HL-60 (cell line): ENCODE results near the gene PDIA4.

ENCODE experiments used
- DNase-seq, 2 experiments: peaks; one replicate each; pipeline ENCODE4 v3.0.0-alpha.2; 2010 to 2020; ENCODE audit warnings: low read depth in 1 of 2, low spot score in 1 of 2
- H3K27ac ChIP-seq: fragments of 250-450 bp; sonication (Bioruptor Pico); replicated peaks from 2 replicates; pipeline ENCODE4 v1.5.1; 2020; ENCODE audit warnings: mild to moderate bottlenecking, moderate library complexity
- H3K27me3 ChIP-seq: fragments of 250-450 bp; sonication (Bioruptor Pico); 2 replicates; pipeline ENCODE4 v1.5.1; 2021; ENCODE audit warnings: mild to moderate bottlenecking, moderate library complexity; ENCODE audit not compliant: insufficient read depth, poor library complexity, severe bottlenecking
- H3K4me3 ChIP-seq: replicated peaks from 2 replicates; pipeline ENCODE4 v1.5.1; 2011; ENCODE audit warnings: mild to moderate bottlenecking, control low read depth, low read length; ENCODE audit not compliant: insufficient read depth
- GABPA ChIP-seq: IDR thresholded peaks from 2 replicates; pipeline ENCODE4 v1.6.1; 2012; ENCODE audit warnings: low read depth
- POLR2AphosphoS5 ChIP-seq: IDR thresholded peaks from 2 replicates; pipeline ENCODE4 v1.6.1; 2012; ENCODE audit warnings: low read depth
- REST ChIP-seq: IDR thresholded peaks from 2 replicates; pipeline ENCODE4 v1.6.1; 2012; ENCODE audit warnings: low read depth; ENCODE audit not compliant: insufficient replicate concordance
- SPI1 ChIP-seq: IDR thresholded peaks from 2 replicates; pipeline ENCODE4 v1.6.1; 2012; ENCODE audit warnings: low read depth, mild to moderate bottlenecking, borderline replicate concordance
- TF ChIP-seq, protein P1 (sequence below): IDR thresholded peaks from one replicate; pipeline ENCODE4 v1.5.1; 2011; ENCODE audit warnings: low read length, control low read depth, inconsistent platforms; ENCODE audit not compliant: insufficient read depth

PDIA4 gene

DNA sequence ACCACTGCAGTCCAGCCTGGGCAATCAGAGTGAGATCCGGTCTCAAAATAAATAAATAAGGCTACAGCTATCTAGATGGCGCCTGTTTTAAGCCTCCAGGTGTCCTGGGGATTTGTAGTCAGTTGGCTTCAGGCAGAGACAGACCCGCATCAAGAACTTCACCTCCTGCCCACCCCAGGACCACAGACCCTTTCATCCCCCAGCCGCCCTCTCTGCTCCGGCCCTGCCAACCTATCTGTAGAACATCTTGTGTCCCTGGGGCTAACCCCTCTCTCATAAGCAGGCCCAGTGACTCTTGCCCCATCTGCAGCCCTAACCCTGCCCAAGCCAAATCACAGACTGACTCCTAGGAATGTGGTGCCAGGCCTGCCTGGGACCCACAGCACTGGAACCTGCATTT lies 17.9 kb downstream of the PDIA4 start:
- no peaks in the 10 kb centered on the region for H3K27me3 ChIP-seq
- no peak overlapping the region for H3K27ac ChIP-seq
- DNase-seq = no peak
- no peak overlapping the region for H3K4me3 ChIP-seq
- no peak for TF ChIP-seq REST
- TF ChIP-seq GABPA = no peak
- TF ChIP-seq POLR2AphosphoS5 = no peak
- TF ChIP-seq, protein P1, sequence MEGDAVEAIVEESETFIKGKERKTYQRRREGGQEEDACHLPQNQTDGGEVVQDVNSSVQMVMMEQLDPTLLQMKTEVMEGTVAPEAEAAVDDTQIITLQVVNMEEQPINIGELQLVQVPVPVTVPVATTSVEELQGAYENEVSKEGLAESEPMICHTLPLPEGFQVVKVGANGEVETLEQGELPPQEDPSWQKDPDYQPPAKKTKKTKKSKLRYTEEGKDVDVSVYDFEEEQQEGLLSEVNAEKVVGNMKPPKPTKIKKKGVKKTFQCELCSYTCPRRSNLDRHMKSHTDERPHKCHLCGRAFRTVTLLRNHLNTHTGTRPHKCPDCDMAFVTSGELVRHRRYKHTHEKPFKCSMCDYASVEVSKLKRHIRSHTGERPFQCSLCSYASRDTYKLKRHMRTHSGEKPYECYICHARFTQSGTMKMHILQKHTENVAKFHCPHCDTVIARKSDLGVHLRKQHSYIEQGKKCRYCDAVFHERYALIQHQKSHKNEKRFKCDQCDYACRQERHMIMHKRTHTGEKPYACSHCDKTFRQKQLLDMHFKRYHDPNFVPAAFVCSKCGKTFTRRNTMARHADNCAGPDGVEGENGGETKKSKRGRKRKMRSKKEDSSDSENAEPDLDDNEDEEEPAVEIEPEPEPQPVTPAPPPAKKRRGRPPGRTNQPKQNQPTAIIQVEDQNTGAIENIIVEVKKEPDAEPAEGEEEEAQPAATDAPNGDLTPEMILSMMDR = no peak
- TF ChIP-seq SPI1 = no peak

- H3K27ac ChIP-seq = no peak overlapping the region
- no peak overlapping the region for H3K4me3 ChIP-seq
- no peaks in the 10 kb centered on the region for H3K27me3 ChIP-seq
- TF ChIP-seq POLR2AphosphoS5 (no peak), GABPA (no peak), SPI1 (no peak), REST (no peak)
- TF ChIP-seq, protein P1 = no peak
- no peak for DNase-seq
Measured at GRCh38 chr7:149009527-149009926, 18.8 kb downstream of the PDIA4 start.

DNA sequence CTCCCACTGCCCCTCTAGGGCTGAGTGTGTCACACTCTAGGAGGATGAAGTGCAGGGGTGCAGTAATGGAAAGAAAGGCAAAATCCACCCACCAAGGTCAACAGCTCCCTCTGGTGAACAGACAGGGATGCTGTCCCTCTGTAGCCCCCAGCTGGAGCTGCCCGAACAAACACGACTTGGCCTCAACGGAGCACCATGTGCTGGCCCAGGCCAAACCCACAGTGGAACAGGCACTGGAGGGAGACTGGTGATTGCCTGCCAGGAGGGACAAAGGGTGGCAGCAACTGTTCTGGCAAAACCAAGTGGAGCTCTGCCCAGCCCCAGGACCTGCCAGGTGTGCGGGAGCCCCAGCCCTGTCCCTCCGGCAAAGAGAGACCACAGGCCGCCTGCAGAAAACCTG lies 20.7 kb downstream of the PDIA4 start:
- Histone ChIP-seq H3K4me3 (no peak overlapping the region), H3K27me3 (no peaks in the 10 kb centered on the region), H3K27ac (no peak overlapping the region)
- no peak for TF ChIP-seq POLR2AphosphoS5
- TF ChIP-seq, protein P1 = no peak
- no peak for TF ChIP-seq GABPA
- no peak for TF ChIP-seq REST
- TF ChIP-seq SPI1 = no peak
- no peak for DNase-seq
